HCT116 (cell line): ENCODE measurements around the gene YKT6. TPM values are rescaled to one million over a fixed set of nuclear protein-coding genes. Genes with fewer than 3 reads are reported as not detected.

Experiments used
- ATAC-seq: fragments of 200-7000 bp; cut with Tn5 transposase; 2 replicates; pipeline ENCODE4 v1.9.1; 2020; ENCODE audit warnings: mild to moderate bottlenecking, moderate library complexity
- BruUV-seq: library from RNA; stranded (reverse); fragments of 400-500 nt; replicated peaks from 2 replicates; lab custom pipeline; 2021; lab: Mats Ljungman, UMichigan
- CTCF ChIA-PET: fragments of 300-600 bp; sonication (Branson Sonifier 250); formaldehyde crosslinking; loops from one replicate; lab custom pipeline; 2021; ENCODE audit warnings: antibody characterized with exemption; lab: Charles Lee
- POLR2A ChIA-PET: fragments of 300-600, 350-600 bp; sonication (Branson Sonifier 250); formaldehyde crosslinking; loops from one replicate; lab custom pipeline; 2021; ENCODE audit warnings: antibody characterized with exemption; lab: Charles Lee
- RAD21 ChIA-PET, 2 experiments: fragments of 300-600 bp; sonication (Branson Sonifier 250); formaldehyde crosslinking; loops; one replicate each; lab custom pipeline; 2023; ENCODE audit warnings: low total read pairs in 2 of 2; ENCODE audit not compliant: uncharacterized antibody in 2 of 2, unreplicated experiment in 2 of 2, low non-redundant PET in 1 of 2; lab: Charles Lee
- DNase-seq: peaks from one replicate; pipeline ENCODE4 v3.0.0-alpha.2; 2010; ENCODE audit warnings: low read depth, low spot score
- H2AFZ ChIP-seq: fragments of 200-600 bp; shearing (Covaris generic), sonication (generic); 2 replicates; pipeline ENCODE4 v1.6.1; 2017; ENCODE audit warnings: low read depth, mixed run types, mixed read lengths, antibody characterized with exemption, low read length; ENCODE audit not compliant: poor library complexity, severe bottlenecking
- H3K27ac ChIP-seq: 2 replicates; pipeline ENCODE4 v1.5.1; 2012; ENCODE audit warnings: low read depth, low read length
- H3K27me3 ChIP-seq: fragments of 200-600 bp; sonication (generic); 2 replicates; pipeline ENCODE4 v1.6.1; 2016; ENCODE audit warnings: mixed run types, low read length, mixed read lengths; ENCODE audit not compliant: insufficient read depth
- H3K36me3 ChIP-seq, 2 experiments: fragments of 200-500 bp in 1 of 2; fragments of 200-600 bp in 1 of 2; sonication (Bioruptor generic) in 1 of 2; sonication (generic) in 1 of 2; 2 replicates each; pipeline versions ENCODE4 v1.5.1 to v1.6.1; 2014 to 2016; ENCODE audit warnings: low read length in 2 of 2, inconsistent platforms in 1 of 2, mixed read lengths in 1 of 2, mixed run types in 1 of 2; ENCODE audit not compliant: insufficient read depth in 2 of 2, control insufficient read depth in 1 of 2
- H3K4me1 ChIP-seq, 2 experiments: fragments of 200-600 bp in 1 of 2; sonication (generic) in 1 of 2; 2 replicates each; pipeline versions ENCODE4 v1.5.1 to v1.6.1; 2012 to 2017; ENCODE audit warnings: low read length in 2 of 2, inconsistent platforms in 1 of 2, mild to moderate bottlenecking in 1 of 2, mixed read lengths in 1 of 2, mixed run types in 1 of 2, moderate library complexity in 1 of 2; ENCODE audit not compliant: insufficient read depth in 2 of 2, control insufficient read depth in 1 of 2
- H3K4me2 ChIP-seq: fragments of 200-600 bp; sonication (generic); 2 replicates; pipeline ENCODE4 v1.6.1; 2017; ENCODE audit warnings: mixed run types, low read length, mixed read lengths
- H3K4me3 ChIP-seq, 2 experiments: fragments of 200-600 bp in 1 of 2; sonication (generic) in 1 of 2; replicated peaks in 1 of 2; 2 replicates each; pipeline ENCODE4 v1.5.1; 2011 to 2016; ENCODE audit warnings: low read length in 2 of 2, control low read depth in 1 of 2, low read depth in 1 of 2, mild to moderate bottlenecking in 1 of 2, mixed read lengths in 1 of 2, mixed run types in 1 of 2
- H3K79me2 ChIP-seq: fragments of 200-600 bp; sonication (generic); 2 replicates; pipeline ENCODE4 v1.6.1; 2017; ENCODE audit warnings: mild to moderate bottlenecking, mixed run types, low read length, moderate library complexity, mixed read lengths; ENCODE audit not compliant: insufficient read depth
- H3K9ac ChIP-seq: fragments of 200-600 bp; sonication (generic); 2 replicates; pipeline ENCODE4 v1.6.1; 2016; ENCODE audit warnings: low read length, mixed read lengths
- H3K9me2 ChIP-seq: fragments of 200-600 bp; sonication (generic), shearing (Covaris generic); 2 replicates; pipeline ENCODE4 v1.6.1; 2017; ENCODE audit warnings: mixed run types, mild to moderate bottlenecking, moderate library complexity; ENCODE audit not compliant: insufficient read depth
- H3K9me3 ChIP-seq, 2 experiments: fragments of 200-500 bp in 1 of 2; fragments of 200-600 bp in 1 of 2; sonication (Bioruptor generic) in 1 of 2; sonication (generic) in 1 of 2; 2 replicates each; pipeline ENCODE4 v1.6.1; 2014 to 2017; ENCODE audit warnings: low read length in 2 of 2, mixed read lengths in 2 of 2, inconsistent platforms in 1 of 2, low read depth in 1 of 2, mild to moderate bottlenecking in 1 of 2, mixed run types in 1 of 2, moderate library complexity in 1 of 2; ENCODE audit not compliant: control insufficient read depth in 1 of 2, insufficient read depth in 1 of 2
- H4K20me1 ChIP-seq: fragments of 200-600 bp; sonication (generic), shearing (Covaris generic); 2 replicates; pipeline ENCODE4 v1.6.1; 2017; ENCODE audit warnings: mixed run types, mild to moderate bottlenecking, moderate library complexity; ENCODE audit not compliant: insufficient read depth
- CBX3 ChIP-seq: IDR thresholded peaks from 2 replicates; pipeline ENCODE4 v1.6.1; 2012; ENCODE audit warnings: low read depth
- CEBPB ChIP-seq: IDR thresholded peaks from 2 replicates; pipeline ENCODE4 v1.6.1; 2012; ENCODE audit warnings: low read depth
- EGR1 ChIP-seq: IDR thresholded peaks from 2 replicates; pipeline ENCODE4 v1.6.1; 2012; ENCODE audit warnings: low read depth
- ELF1 ChIP-seq: IDR thresholded peaks from 2 replicates; pipeline ENCODE4 v1.6.1; 2012; ENCODE audit warnings: low read depth, borderline replicate concordance
- EZH2 ChIP-seq: fragments of 200-600 bp; sonication (generic); IDR thresholded peaks from 2 replicates; pipeline ENCODE4 v1.6.1; 2017; ENCODE audit warnings: antibody characterized with exemption, mixed run types
- FOSL1 ChIP-seq: IDR thresholded peaks from 2 replicates; pipeline ENCODE4 v1.6.1; 2012; ENCODE audit warnings: low read depth
- POLR2A ChIP-seq: IDR thresholded peaks from 2 replicates; pipeline ENCODE4 v1.7.0; 2011; ENCODE audit warnings: borderline replicate concordance; ENCODE audit not compliant: insufficient read depth, insufficient read length; ENCODE audit errors: extremely low read depth
- POLR2AphosphoS5 ChIP-seq: IDR thresholded peaks from 2 replicates; pipeline ENCODE4 v1.6.1; 2011; ENCODE audit warnings: mild to moderate bottlenecking, low read depth, low read length, moderate library complexity
- RAD21 ChIP-seq: IDR thresholded peaks from 2 replicates; pipeline ENCODE4 v1.6.1; 2012; ENCODE audit warnings: low read depth, mild to moderate bottlenecking
- SIN3A ChIP-seq: IDR thresholded peaks from 2 replicates; pipeline ENCODE4 v1.6.1; 2012; ENCODE audit warnings: low read depth
- SP1 ChIP-seq: IDR thresholded peaks from 2 replicates; pipeline ENCODE4 v1.6.1; 2012; ENCODE audit warnings: low read depth
- SRF ChIP-seq: IDR thresholded peaks from 2 replicates; pipeline ENCODE4 v1.6.1; 2012; ENCODE audit warnings: low read depth
- TCF7L2 ChIP-seq: IDR thresholded peaks from 2 replicates; pipeline ENCODE4 v1.7.0; 2011; ENCODE audit warnings: borderline replicate concordance, inconsistent platforms; ENCODE audit not compliant: insufficient read depth, insufficient read length; ENCODE audit errors: extremely low read depth
- YY1 ChIP-seq: IDR thresholded peaks from 2 replicates; pipeline ENCODE4 v1.6.1; 2011; ENCODE audit warnings: low read length, low read depth, moderate library complexity, mild to moderate bottlenecking; ENCODE audit not compliant: insufficient replicate concordance; ENCODE audit errors: extremely low read depth
- ZFX ChIP-seq: fragments of 450-650 bp; IDR thresholded peaks from 2 replicates; pipeline ENCODE4 v1.6.1; 2017
- ZNF274 ChIP-seq: fragments of 200-500 bp; sonication (Bioruptor generic); IDR thresholded peaks from 2 replicates; pipeline ENCODE4 v1.6.1; 2014; ENCODE audit warnings: mild to moderate bottlenecking, low read depth, low read length, inconsistent platforms
- intact Hi-C: fragments of 100-400 bp; cut with micrococcal nuclease; formaldehyde crosslinking; loops from 2 replicates; pipeline ENCODE4 v1.10.0; 2022
- total RNA-seq: library from RNA; stranded (reverse); gene quantifications from one replicate; pipeline ENCODE4 v1.2.1, GENCODE V29; 2021; ENCODE audit not compliant: unreplicated experiment
- TF ChIP-seq, protein P1 (sequence below), 3 experiments: fragments of 200-600 bp in 1 of 3; sonication (generic) in 1 of 3; IDR thresholded peaks in 2 of 3; conservative IDR thresholded peaks in 1 of 3; 2 replicates each; pipeline ENCODE4 v1.5.1; 2012 to 2017; ENCODE audit warnings: low read depth in 2 of 3, low read length in 2 of 3, antibody characterized with exemption in 1 of 3, borderline replicate concordance in 1 of 3, control low read depth in 1 of 3, mild to moderate bottlenecking in 1 of 3, mixed read lengths in 1 of 3, mixed run types in 1 of 3, moderate library complexity in 1 of 3; ENCODE audit not compliant: insufficient read depth in 1 of 3
- TF ChIP-seq, protein P2 (sequence below): IDR thresholded peaks from 2 replicates; pipeline ENCODE4 v1.6.1; 2012

The YKT6 gene
- total RNA-seq, 1 experiment from 2014 or later: 84.8 TPM

DNA sequence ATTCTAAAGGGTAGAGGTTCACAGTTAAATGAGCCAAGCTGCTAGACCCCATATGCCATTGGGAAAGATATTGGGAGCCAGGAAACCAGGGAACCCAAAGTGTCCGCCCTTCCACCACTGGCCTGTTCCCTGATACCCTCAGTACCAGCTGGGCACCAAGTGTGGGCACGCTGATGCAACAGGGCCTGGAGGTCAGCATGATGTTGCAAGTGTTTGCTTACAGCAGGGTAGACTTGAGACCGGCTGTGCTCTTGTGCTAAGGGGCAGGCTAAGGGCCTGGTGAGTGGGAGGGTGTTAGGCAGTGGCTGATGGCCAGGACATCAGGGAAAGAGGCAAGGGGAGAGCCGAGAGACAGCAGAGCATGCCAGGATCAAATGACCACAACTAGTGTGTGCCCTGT is 38.6 kb upstream of the YKT6 start:
- RAD21 ChIA-PET: no interaction called here
- no peaks in the 10 kb centered on the region for H4K20me1 ChIP-seq
- no peak for ATAC-seq

DNA sequence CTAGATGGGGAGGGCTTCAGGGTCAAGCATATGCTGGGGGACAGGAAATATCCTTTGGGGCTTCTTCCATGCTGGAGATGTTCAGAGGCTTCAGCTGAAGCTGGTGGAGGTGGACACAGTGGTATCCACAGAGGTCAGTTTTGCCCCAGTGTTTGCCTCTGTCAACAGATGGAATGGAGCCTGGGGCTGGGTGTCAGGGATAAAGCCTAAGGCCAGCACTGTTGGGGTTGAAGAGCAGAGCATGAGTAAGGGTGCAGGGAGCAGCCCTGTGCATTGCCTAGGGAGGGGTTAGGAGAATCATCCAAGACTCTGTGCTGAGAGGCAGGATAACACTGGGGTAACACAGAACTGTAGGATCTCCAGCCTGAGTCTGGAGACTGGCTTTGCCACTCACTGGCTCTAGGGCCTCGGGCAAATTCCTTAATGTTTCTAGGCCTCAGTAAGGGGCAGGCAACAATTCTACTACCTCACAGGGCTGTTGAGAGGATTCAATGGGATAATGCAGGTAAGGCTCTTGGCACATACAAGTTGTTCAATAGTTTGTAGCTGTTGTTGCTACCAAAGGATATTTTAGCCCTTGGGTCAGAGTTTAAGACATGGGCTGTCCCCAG is 37.9 kb upstream of the YKT6 start:
- Histone ChIP-seq H3K27me3 (no peaks in the 10 kb centered on the region), H3K9me2 (no peaks in the 10 kb centered on the region), H3K9ac (no peak overlapping the region), H4K20me1 (no peaks in the 10 kb centered on the region), H3K9me3 (no peaks in the 10 kb centered on the region), H2AFZ (no peak overlapping the region), H3K79me2 (no peaks in the 10 kb centered on the region), H3K27ac (no peak overlapping the region), H3K36me3 (no peaks in the 10 kb centered on the region), H3K4me1 (peaks cover 0 to 3% of the 10 kb centered on the region in 2 experiments; a peak in 1 of 4 replicates), H3K4me3 (no peak overlapping the region), H3K4me2 (no peak overlapping the region)
- intact Hi-C loops: no loop called here
- ChIA-PET CTCF (no interaction called here), POLR2A (no interaction called here), RAD21 (no interaction called here)
- no TSS peak for BruUV-seq
- ATAC-seq: no peak
- no peak for DNase-seq
- TF ChIP-seq CBX3 (no peak), EZH2 (no peak), ELF1 (no peak), TCF7L2 (no peak), ZFX (no peak), YY1 (no peak), SRF (no peak), POLR2AphosphoS5 (no peak), POLR2A (no peak), ZNF274 (no peak), SP1 (no peak), FOSL1 (no peak), CEBPB (no peak)
- TF ChIP-seq, protein P1, sequence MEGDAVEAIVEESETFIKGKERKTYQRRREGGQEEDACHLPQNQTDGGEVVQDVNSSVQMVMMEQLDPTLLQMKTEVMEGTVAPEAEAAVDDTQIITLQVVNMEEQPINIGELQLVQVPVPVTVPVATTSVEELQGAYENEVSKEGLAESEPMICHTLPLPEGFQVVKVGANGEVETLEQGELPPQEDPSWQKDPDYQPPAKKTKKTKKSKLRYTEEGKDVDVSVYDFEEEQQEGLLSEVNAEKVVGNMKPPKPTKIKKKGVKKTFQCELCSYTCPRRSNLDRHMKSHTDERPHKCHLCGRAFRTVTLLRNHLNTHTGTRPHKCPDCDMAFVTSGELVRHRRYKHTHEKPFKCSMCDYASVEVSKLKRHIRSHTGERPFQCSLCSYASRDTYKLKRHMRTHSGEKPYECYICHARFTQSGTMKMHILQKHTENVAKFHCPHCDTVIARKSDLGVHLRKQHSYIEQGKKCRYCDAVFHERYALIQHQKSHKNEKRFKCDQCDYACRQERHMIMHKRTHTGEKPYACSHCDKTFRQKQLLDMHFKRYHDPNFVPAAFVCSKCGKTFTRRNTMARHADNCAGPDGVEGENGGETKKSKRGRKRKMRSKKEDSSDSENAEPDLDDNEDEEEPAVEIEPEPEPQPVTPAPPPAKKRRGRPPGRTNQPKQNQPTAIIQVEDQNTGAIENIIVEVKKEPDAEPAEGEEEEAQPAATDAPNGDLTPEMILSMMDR (IDR thresholded peaks at IDR 0.05 in 2 of 3, conservative IDR thresholded peaks at IDR 0.05 in 1 of 3; ENCODE audit: borderline replicate concordance in 1 of 3, insufficient read depth in 1 of 3, low read depth in 2 of 3, low read length in 2 of 3): no peak
- TF ChIP-seq, protein P2, sequence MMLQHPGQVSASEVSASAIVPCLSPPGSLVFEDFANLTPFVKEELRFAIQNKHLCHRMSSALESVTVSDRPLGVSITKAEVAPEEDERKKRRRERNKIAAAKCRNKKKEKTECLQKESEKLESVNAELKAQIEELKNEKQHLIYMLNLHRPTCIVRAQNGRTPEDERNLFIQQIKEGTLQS: no peak

More for the DNA sequence above, 38.6 kb upstream of the YKT6 start:
- Histone ChIP-seq H3K9ac (no peak overlapping the region), H3K27me3 (no peaks in the 10 kb centered on the region), H2AFZ (no peak overlapping the region), H3K4me1 (peaks cover 0 to 3% of the 10 kb centered on the region in 2 experiments; a peak in 1 of 4 replicates), H3K79me2 (no peaks in the 10 kb centered on the region), H3K4me3 (no peak overlapping the region), H3K4me2 (no peak overlapping the region), H3K9me3 (no peaks in the 10 kb centered on the region), H3K27ac (no peak overlapping the region)
- no TSS peak for BruUV-seq
- no peak for DNase-seq
- POLR2A ChIA-PET: no interaction called here
- intact Hi-C loops: no loop called here
- TF ChIP-seq SIN3A (no peak), FOSL1 (no peak), TCF7L2 (no peak), EGR1 (no peak), YY1 (no peak), CBX3 (no peak), POLR2AphosphoS5 (no peak), RAD21 (no peak)
- TF ChIP-seq, all 23 proteins: peak for 0
- Histone ChIP-seq H3K9me2 (no peaks in the 10 kb centered on the region), H3K36me3 (no peaks in the 10 kb centered on the region)
- CTCF ChIA-PET: no interaction called here
